ENCODE data around the gene CEP128. TPM values are rescaled to one million over a fixed set of nuclear protein-coding genes. Genes with fewer than 3 reads are reported as not detected.

Gene CEP128
- total and polyA plus RNA-seq, 7 experiments from 2014 or later: 4.2 to 22.8 (median 9.9) TPM

DNA sequence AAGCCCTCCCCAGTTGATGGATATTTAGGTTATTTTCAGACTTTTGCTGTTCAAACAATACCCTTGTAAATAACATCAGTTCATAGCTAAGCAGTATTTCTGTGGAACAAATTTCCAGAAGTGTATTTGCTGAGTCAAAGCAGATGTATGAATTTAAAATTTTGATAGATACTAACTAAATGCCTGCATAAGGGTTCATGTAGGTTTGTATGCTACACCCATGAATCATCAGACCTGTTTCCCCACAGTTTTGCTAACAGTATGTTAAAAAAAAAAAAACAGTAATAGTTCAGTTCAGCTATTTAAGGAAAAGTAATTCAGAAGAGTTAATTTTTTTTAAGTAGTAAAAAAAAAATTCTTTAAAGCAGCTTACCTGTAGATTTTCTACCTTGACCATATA is 494.1 kb downstream of the CEP128 start:
- CTCF ChIA-PET: no interaction called here
- POLR2A ChIA-PET: no interaction called here
- Mint-ChIP-seq H3K36me3 (peaks cover 0 to 3% (median 0%) of the 10 kb centered on the region in 5 donors), H3K27ac (no peak overlapping the region), H3K4me3 (no peak overlapping the region), H3K4me1 (no peaks in the 10 kb centered on the region), H3K27me3 (no peaks in the 10 kb centered on the region), H3K9me3 (peaks cover 7 to 27% (median 17%) of the 10 kb centered on the region in 11 donors)
- no peak overlapping the region for H3K4me3 ChIP-seq (ENCODE audit: low read length)
- no peaks in the 10 kb centered on the region for H3K4me1 ChIP-seq (ENCODE audit: control insufficient read depth in 2 of 2, insufficient read depth in 2 of 2, low read length in 2 of 2)
- no peak overlapping the region for H3K27ac ChIP-seq (ENCODE audit: low read depth, low read length)
- H3K36me3 ChIP-seq (ENCODE audit: control insufficient read depth in 2 of 3, insufficient read depth in 3 of 3, low read length in 3 of 3): no peaks in the 10 kb centered on the region
- no peaks in the 10 kb centered on the region for H3K27me3 ChIP-seq (ENCODE audit: control insufficient read depth in 2 of 2, insufficient read depth in 2 of 2, low read length in 2 of 2)
- intact Hi-C loops (cut with micrococcal nuclease): no loop called here
- ATAC-seq (no peak), DNase-seq (no peak)
- H3K9me3 ChIP-seq (ENCODE audit: control insufficient read depth in 2 of 3, low read length in 3 of 3): peaks cover 0 to 14% (median 0%) of the 10 kb centered on the region in 3 experiments

Other genes starting within 250 kb of the CEP128 start
- gene TSHR, start 13.9 kb upstream of the CEP128 start, total RNA-seq: 1 to 10 TPM in 1 of 5 experiments, under 1 TPM in 2, not detected in 2; 0.48 to 2.2 (median 0.78) TPM
- gene TSHR, start 13.9 kb upstream of the CEP128 start, polyA plus RNA-seq: not detected